ENCODE results near the gene PARN.
A peak's percentile ranks its signal among the peaks of the same experiment; 100 is the strongest.

Gene PARN

GRCh38 chr16:14514967-14515366 is 115.1 kb downstream of the PARN start:
- H3K36me3 ChIP-seq (replicated peaks): no peaks in the 10 kb centered on the region
- in situ Hi-C loops (cut with HindIII; ENCODE audit: low pct_ligation_motif_present, low sequenced_read_pairs): loop anchor here (25.0 kb wide), 1 partner anchor 578 kb away; no protein-coding TSS in a partner anchor
- no peak for TF ChIP-seq CTCF (IDR thresholded peaks at IDR 0.05; ENCODE audit: low read depth, low read length, missing control alignments)
- DNase-seq: no peak
- no peaks in the 10 kb centered on the region for H3K27me3 ChIP-seq (replicated peaks)
- H3K27ac ChIP-seq: no peak overlapping the region
- H3K4me3 ChIP-seq (ENCODE audit: low read depth, low read length): no peak overlapping the region

GRCh38 chr16:14513389-14514107 is 116.5 kb downstream of the PARN start:
- Histone ChIP-seq H3K4me3 (ENCODE audit: low read depth, low read length) (no peak overlapping the region), H3K27ac (no peak overlapping the region), H3K36me3 (replicated peaks) (no peaks in the 10 kb centered on the region), H3K27me3 (replicated peaks) (no peaks in the 10 kb centered on the region)
- no peak for TF ChIP-seq CTCF (IDR thresholded peaks at IDR 0.05; ENCODE audit: low read depth, low read length, missing control alignments)
- in situ Hi-C loops (cut with HindIII; ENCODE audit: low pct_ligation_motif_present, low sequenced_read_pairs): loop anchor here (25.0 kb wide), 1 partner anchor 576 kb away; no protein-coding TSS in a partner anchor
- DNase-seq: no peak

GRCh38 chr16:14511800-14512135 is 118.3 kb downstream of the PARN start:
- no peak for DNase-seq
- TF ChIP-seq CTCF (IDR thresholded peaks at IDR 0.05; ENCODE audit: low read depth, low read length, missing control alignments): no peak

GRCh38 chr16:14510939-14511799 is 118.9 kb downstream of the PARN start:
- no peaks in the 10 kb centered on the region for H3K27me3 ChIP-seq (replicated peaks)
- no peak overlapping the region for H3K4me3 ChIP-seq (ENCODE audit: low read depth, low read length)
- no peaks in the 10 kb centered on the region for H3K36me3 ChIP-seq (replicated peaks)
- TF ChIP-seq CTCF (IDR thresholded peaks at IDR 0.05; ENCODE audit: low read depth, low read length, missing control alignments): no peak
- peak overlapping the region; percentile 88 for H3K27ac ChIP-seq
- in situ Hi-C loops (cut with HindIII; ENCODE audit: low pct_ligation_motif_present, low sequenced_read_pairs): loop anchor here (25.0 kb wide), 1 partner anchor 574 kb away; no protein-coding TSS in a partner anchor
- peak; percentile 66 for DNase-seq

More at GRCh38 chr16:14511800-14512135, 118.3 kb downstream of the PARN start:
- Histone ChIP-seq H3K27me3 (replicated peaks) (no peaks in the 10 kb centered on the region), H3K36me3 (replicated peaks) (no peaks in the 10 kb centered on the region), H3K4me3 (ENCODE audit: low read depth, low read length) (no peak overlapping the region), H3K27ac (peak overlapping the region; percentile 88)
- in situ Hi-C loops (cut with HindIII; ENCODE audit: low pct_ligation_motif_present, low sequenced_read_pairs): loop anchor here (25.0 kb wide), 1 partner anchor 574 kb away; no protein-coding TSS in a partner anchor

- no peak for DNase-seq
- no peak overlapping the region for H3K4me3 ChIP-seq (ENCODE audit: low read depth, low read length)
- H3K27me3 ChIP-seq (replicated peaks): no peaks in the 10 kb centered on the region
- peak overlapping the region; percentile 88 for H3K27ac ChIP-seq
- in situ Hi-C loops (cut with HindIII; ENCODE audit: low pct_ligation_motif_present, low sequenced_read_pairs): loop anchor here (25.0 kb wide), 1 partner anchor 573 kb away; no protein-coding TSS in a partner anchor
- H3K36me3 ChIP-seq (replicated peaks): no peaks in the 10 kb centered on the region
- TF ChIP-seq CTCF (IDR thresholded peaks at IDR 0.05; ENCODE audit: low read depth, low read length, missing control alignments): no peak
These were observed 119.5 kb downstream of the PARN start for GRCh38 chr16:14510581-14510938.

Data from brain microvascular endothelial cell (primary cell).